Measurements from ENCODE around the gene SOX10.

GRCh38 chr22:37982151-37982785 lies 2.1 kb downstream of the SOX10 start:
- TF ChIP-seq CTCF (IDR thresholded peaks at IDR 0.05 in 2 of 3, conservative IDR thresholded peaks at IDR 0.05 in 1 of 3; ENCODE audit: insufficient read depth in 2 of 3, low read depth in 1 of 3, low read length in 3 of 3) = no peak
- no peak for TF ChIP-seq JUNB (CRISPR knock-in tag; conservative IDR thresholded peaks at IDR 0.05)
- TF ChIP-seq PATZ1 (CRISPR knock-in tag; IDR thresholded peaks at IDR 0.05; ENCODE audit: borderline replicate concordance) = no peak
- TF ChIP-seq MNT (conservative IDR thresholded peaks at IDR 0.05) = no peak
- TF ChIP-seq CREB1 (IDR thresholded peaks at IDR 0.05) = no peak
- TF ChIP-seq CREB1 (CRISPR knock-in tag; IDR thresholded peaks at IDR 0.05) = no peak
- TF ChIP-seq TAF1 (IDR thresholded peaks at IDR 0.05; ENCODE audit: control insufficient read depth, extremely low read depth, insufficient read depth, low read length, severe bottlenecking) = no peak
- no peak for TF ChIP-seq NR3C1 (CRISPR knock-in tag; IDR thresholded peaks at IDR 0.05)
- no peak for TF ChIP-seq NCOA4 (IDR thresholded peaks at IDR 0.05; ENCODE audit: partially characterized antibody)
- TF ChIP-seq SPI1 (IDR thresholded peaks at IDR 0.05; ENCODE audit: borderline replicate concordance, low read depth, low read length) = no peak
- no peak for TF ChIP-seq ELF1 (tag; IDR thresholded peaks at IDR 0.05)
- no peak for TF ChIP-seq ZBTB49 (CRISPR knock-in tag; IDR thresholded peaks at IDR 0.05; ENCODE audit: borderline replicate concordance)
- no peak for TF ChIP-seq ELF4 (CRISPR knock-in tag; IDR thresholded peaks at IDR 0.05)
